HUES64 (cell line): ENCODE measurements around the gene CEP83.
A peak's percentile ranks its signal among the peaks of the same experiment; 100 is the strongest.

Source experiments
- H3K27ac ChIP-seq: 2 replicates; pipeline ENCODE4 v1.7.0; 2013; ENCODE audit warnings: low read depth, low read length, inconsistent platforms
- H3K27me3 ChIP-seq: 2 replicates; pipeline ENCODE4 v1.6.1; 2013; ENCODE audit warnings: mild to moderate bottlenecking, low read length; ENCODE audit not compliant: insufficient read depth
- H3K36me3 ChIP-seq: 2 replicates; pipeline ENCODE4 v1.6.1; 2013; ENCODE audit warnings: mild to moderate bottlenecking, low read length; ENCODE audit not compliant: insufficient read depth
- H3K4me1 ChIP-seq: 2 replicates; pipeline ENCODE4 v1.6.1; 2013; ENCODE audit warnings: mild to moderate bottlenecking, low read length, moderate library complexity; ENCODE audit not compliant: insufficient read depth
- H3K4me3 ChIP-seq: 2 replicates; pipeline ENCODE4 v1.5.1; 2013; ENCODE audit warnings: mild to moderate bottlenecking, low read length, moderate library complexity
- H3K9ac ChIP-seq: 2 replicates; pipeline ENCODE4 v1.6.1; 2013; ENCODE audit warnings: mild to moderate bottlenecking, low read depth, low read length
- H3K9me3 ChIP-seq: 2 replicates; pipeline ENCODE4 v1.6.1; 2013; ENCODE audit warnings: low read depth, low read length; ENCODE audit not compliant: insufficient read depth
- WGBS: fragments of 150-250, 120-280 bp; methylation state at CpG from one replicate; pipeline ENCODE4 v1.1.7; 2013; ENCODE audit warnings: missing lambda C conversion rate; 5-methylcytosine and 5-hydroxymethylcytosine counted together

Gene CEP83

DNA sequence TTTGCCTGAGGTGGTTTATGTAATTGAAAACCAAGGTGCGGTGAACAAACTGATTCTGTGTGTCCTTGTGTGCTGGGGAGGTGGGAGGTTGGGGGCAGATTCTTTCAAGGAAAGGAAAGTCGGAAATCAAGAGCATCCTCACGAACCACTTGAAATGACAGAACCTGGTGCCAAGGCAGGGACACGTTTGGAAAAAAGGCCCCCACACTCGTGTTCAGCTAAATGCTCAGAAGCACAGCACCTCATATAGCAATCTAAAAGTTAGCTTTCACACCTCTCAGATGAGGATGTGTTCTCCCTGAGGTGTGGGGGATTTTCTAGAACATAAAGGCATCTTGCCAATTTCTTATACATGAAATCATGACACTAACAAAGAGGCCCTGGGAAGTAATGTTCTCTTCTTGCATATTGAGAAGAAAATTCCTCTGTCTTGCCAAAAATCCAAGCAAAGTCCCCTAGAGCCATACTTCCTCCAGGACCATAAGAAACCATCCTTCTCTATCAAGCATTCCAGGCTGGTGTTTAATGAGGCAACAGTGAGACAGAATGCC lies 191.7 kb downstream of the CEP83 start:
- Histone ChIP-seq H3K27ac (no peak overlapping the region), H3K27me3 (no peaks in the 10 kb centered on the region), H3K4me3 (no peak overlapping the region), H3K9ac (no peak overlapping the region), H3K9me3 (no peaks in the 10 kb centered on the region), H3K4me1 (peaks cover 40% of the 10 kb centered on the region), H3K36me3 (no peaks in the 10 kb centered on the region)
- 86% methylated on average over 5 of the region's 5 CpGs for WGBS

DNA sequence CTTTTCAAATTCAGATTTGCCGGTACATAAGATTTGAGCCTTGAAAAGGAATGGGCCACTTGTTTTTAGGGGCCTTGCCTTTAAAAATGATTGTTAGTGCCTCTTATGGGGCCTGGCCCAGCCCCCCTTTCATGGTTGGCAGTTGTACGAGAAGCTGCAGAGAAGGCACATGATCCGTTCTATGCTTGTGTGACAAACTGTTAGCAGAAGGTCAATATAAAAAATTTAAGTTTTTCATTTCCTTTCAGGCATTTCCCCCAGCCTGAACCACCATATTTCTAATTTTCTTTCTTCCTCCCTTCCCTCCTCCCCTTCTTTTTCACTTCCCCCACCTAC lies 192.2 kb downstream of the CEP83 start:
- Histone ChIP-seq H3K36me3 (no peaks in the 10 kb centered on the region), H3K27ac (no peak overlapping the region), H3K4me3 (no peak overlapping the region), H3K4me1 (peaks cover 44% of the 10 kb centered on the region), H3K9me3 (no peaks in the 10 kb centered on the region), H3K27me3 (no peaks in the 10 kb centered on the region), H3K9ac (no peak overlapping the region)
- 87% methylated on average over 3 of the region's 3 CpGs for WGBS

DNA sequence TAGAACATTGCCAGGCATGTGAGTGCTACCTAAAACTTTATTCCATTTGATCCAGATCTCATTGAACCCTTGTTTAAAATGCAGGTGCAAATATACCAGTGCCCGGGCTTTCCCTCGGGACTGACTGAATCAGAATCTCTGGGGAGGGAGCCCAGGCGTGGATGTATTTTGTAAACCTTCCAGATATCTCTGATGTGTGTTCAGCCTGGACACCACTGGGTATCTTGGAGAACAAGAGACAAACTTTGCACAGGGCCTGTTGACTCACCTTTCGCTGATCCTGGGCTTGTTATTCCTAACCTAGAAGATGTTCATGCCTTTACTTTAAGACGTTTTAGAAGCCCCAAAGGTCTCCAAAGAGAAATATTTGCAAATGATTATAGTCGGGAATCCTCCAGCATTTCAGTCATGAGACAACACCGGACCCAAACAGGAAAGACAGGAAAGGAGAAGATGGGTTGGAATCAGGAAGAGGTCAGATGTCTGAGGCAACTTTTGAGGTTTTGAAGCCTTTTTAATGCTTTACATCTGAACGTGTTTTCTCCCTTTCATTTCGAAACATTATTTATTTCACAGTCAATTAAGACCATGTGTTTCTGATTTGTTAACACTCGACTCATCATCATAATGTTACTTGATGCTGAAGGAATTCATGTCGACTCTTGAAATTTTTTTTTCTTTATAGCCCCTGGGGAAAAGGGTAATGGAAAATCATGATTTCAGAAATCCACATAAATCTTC lies 192.7 kb downstream of the CEP83 start:
- Histone ChIP-seq H3K27me3 (no peaks in the 10 kb centered on the region), H3K36me3 (no peaks in the 10 kb centered on the region), H3K4me3 (no peak overlapping the region), H3K4me1 (peaks cover 49% of the 10 kb centered on the region), H3K27ac (no peak overlapping the region), H3K9ac (no peak overlapping the region), H3K9me3 (no peaks in the 10 kb centered on the region)
- WGBS: 95% methylated on average over 11 of the region's 11 CpGs

DNA sequence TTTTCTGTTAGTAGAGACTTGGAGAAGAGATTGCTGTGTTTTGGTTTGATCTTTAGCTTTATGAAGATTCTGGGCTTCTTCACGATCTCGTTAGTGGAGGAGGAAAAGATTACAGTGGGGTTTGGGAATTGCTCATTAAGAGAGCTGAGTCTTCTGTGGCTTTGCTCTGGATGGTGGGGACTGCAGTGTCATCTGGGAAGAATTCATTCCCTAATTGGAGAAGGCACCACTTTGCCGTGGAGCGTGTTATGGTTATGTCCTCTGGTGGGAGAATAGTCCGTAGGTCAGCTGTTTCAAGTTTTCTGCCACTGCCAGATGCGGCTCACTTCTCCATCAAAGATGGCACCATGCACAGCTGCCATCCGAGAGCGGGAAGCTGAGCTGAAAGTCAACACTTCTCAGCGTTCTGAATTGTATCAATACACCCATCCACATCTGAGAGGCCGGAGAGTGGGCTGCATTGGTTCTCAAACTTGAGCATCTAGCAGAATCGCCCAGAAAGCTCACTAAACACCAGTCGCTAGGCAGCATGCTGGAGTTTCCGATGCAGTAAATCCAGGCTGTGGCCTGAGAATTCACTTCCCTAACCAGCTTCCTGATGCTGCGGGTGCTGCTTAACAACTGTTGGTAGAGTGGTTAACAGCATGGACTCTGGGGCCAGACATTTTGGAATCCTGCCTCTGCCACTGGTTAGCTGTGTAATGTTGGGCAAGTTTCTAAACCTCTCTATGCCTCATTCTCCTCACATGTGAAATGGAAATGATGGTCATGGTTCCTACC lies 193.5 kb downstream of the CEP83 start:
- Histone ChIP-seq H3K9me3 (no peaks in the 10 kb centered on the region), H3K9ac (no peak overlapping the region), H3K4me3 (no peak overlapping the region), H3K36me3 (no peaks in the 10 kb centered on the region), H3K4me1 (peaks cover 57% of the 10 kb centered on the region), H3K27ac (no peak overlapping the region), H3K27me3 (no peaks in the 10 kb centered on the region)
- 94% methylated on average over 14 of the region's 14 CpGs for WGBS

DNA sequence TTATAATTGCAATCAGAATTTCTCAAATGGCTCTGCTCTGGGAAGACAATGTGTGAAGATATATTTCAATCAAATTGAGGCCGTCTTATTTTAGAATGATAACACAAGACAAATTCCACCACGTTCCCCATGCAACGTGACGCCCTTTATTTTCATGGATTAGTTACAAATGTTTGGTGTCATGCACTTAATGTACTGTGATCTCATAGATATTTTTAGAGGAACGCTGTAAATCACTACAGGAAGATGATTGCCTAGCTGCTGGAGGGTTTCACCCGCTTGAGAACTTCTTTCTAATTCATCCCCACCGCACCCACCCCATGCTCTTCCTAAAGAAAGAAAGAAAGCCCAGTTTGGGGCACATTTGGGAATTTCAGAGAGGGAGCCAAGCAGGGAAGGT lies 194.1 kb downstream of the CEP83 start:
- 93% methylated on average over 6 of the region's 7 CpGs for WGBS
- H3K27ac ChIP-seq: no peak overlapping the region

DNA sequence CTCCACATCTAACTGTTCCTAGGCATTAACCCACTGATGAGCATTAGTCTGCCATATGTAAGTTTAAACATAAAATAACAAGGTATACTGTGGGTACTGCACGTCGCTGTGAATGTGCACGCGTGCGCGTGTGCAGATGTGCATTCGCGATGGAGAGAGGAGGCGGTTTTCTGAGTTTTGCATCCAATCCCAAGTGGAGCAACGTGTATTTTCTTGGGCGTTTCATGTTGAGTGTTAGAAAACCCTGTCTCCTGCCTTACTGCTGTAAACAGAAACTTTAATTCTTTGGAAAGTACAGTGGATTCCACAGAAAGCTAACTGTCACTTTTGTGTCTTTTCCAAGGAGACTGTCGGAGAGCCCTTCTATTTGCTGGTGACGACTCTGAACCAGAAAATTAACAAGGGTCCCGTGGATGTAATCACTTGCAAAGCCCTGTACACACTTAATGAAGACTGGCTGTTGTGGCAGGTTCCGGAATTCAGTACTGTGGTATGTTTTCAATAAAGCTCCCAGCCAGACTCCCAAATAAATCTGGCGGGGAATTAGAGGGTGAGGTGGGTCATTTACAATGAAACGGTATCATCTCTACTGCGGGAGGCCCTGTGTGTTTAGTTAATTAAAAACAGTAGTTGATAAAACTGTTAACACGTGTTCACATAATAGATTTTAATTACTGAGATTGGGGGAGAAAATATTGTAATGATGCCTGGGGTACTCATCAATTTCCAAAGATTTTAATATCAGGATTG lies 194.8 kb downstream of the CEP83 start:
- Histone ChIP-seq H3K9me3 (no peaks in the 10 kb centered on the region), H3K9ac (no peak overlapping the region), H3K27me3 (no peaks in the 10 kb centered on the region), H3K4me3 (no peak overlapping the region), H3K4me1 (peaks cover 54% of the 10 kb centered on the region), H3K36me3 (no peaks in the 10 kb centered on the region), H3K27ac (no peak overlapping the region)
- WGBS: 95% methylated on average over 19 of the region's 19 CpGs

More for the DNA sequence above, 194.1 kb downstream of the CEP83 start:
- Histone ChIP-seq H3K36me3 (no peaks in the 10 kb centered on the region), H3K9me3 (no peaks in the 10 kb centered on the region), H3K27me3 (no peaks in the 10 kb centered on the region), H3K4me3 (no peak overlapping the region), H3K4me1 (peaks cover 59% of the 10 kb centered on the region), H3K9ac (no peak overlapping the region)

DNA sequence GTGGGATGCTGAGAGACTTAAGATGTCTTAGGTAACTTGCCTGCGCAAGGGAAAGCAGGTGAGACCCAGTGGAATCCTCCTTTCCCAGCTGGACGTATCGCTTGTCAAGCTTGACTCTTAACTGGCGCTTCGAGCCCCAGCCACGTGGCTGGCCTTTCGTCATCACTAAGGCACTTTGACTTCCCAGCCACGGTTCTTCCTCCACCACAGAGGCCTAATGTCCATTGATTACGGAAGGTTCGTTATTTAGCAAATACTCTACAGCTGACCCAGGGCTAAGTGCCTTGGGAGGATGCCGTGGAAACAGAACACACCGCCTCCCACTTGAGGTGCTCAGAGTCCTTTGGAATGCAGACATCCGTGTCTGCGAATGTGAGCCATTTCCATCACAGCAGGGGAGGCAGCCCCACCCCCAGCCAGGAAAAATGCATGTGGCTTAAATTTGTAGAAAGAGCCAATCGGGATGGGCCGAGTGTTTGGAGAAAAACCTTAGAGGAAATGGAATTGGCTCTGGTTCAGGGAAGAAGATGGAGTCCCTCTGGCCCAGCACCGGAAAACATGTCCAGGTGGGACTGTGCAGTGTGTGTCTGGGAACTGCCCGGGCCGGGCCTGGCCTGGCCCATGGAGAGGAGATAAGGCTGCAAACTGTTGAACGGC lies 195.6 kb downstream of the CEP83 start:
- Histone ChIP-seq H3K36me3 (no peaks in the 10 kb centered on the region), H3K4me3 (no peak overlapping the region), H3K27ac (peak overlapping the region; percentile 59), H3K9me3 (no peaks in the 10 kb centered on the region), H3K4me1 (peaks cover 54% of the 10 kb centered on the region), H3K27me3 (no peaks in the 10 kb centered on the region), H3K9ac (no peak overlapping the region)
- WGBS: 61% methylated on average over 20 of the region's 20 CpGs

DNA sequence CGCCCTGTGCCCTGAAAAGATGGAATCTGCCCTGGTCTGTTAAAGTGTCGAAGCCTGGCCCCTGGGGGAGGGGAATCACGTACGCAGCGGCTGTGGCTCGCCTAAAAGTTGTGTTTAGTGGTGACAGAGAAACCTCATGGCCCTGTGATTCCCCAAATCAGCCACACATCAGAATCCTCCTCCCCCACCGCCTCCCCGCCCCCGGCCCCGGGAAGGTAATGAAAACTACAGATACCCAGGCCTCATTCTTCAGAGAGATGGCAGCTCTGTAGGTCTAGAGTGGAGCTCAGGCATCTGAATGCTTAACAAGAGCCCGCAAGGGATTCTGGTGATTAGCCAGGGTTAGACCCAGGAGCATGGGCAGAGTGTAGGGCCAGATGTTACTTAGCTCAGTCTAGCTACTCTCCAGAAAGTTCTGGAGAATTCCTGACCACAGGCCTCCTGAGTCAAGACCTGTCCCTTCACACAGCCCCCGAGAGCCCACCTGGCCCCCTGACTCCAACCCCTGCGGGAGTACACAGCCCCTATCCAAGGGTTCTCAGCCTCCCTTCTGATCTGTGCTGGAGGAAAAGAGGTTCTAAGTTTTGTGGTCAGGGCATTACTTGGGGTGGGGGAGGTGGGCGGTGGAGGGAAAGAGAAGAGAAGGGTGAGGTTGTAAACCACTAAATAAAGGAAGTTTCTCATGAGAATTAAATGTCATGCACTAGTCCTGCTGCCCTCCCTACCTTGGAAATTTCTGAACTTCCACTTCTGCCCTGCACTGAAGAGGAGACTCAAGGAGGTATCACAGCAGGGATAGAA lies 196.5 kb downstream of the CEP83 start:
- 96% methylated on average over 11 of the region's 14 CpGs for whole genome bisulfite sequencing
- Histone ChIP-seq H3K4me3 (no peak overlapping the region), H3K9ac (no peak overlapping the region), H3K9me3 (no peaks in the 10 kb centered on the region), H3K27ac (no peak overlapping the region; the same call in none of the 2 replicates), H3K4me1 (peaks cover 54% of the 10 kb centered on the region), H3K36me3 (no peaks in the 10 kb centered on the region), H3K27me3 (no peaks in the 10 kb centered on the region)

DNA sequence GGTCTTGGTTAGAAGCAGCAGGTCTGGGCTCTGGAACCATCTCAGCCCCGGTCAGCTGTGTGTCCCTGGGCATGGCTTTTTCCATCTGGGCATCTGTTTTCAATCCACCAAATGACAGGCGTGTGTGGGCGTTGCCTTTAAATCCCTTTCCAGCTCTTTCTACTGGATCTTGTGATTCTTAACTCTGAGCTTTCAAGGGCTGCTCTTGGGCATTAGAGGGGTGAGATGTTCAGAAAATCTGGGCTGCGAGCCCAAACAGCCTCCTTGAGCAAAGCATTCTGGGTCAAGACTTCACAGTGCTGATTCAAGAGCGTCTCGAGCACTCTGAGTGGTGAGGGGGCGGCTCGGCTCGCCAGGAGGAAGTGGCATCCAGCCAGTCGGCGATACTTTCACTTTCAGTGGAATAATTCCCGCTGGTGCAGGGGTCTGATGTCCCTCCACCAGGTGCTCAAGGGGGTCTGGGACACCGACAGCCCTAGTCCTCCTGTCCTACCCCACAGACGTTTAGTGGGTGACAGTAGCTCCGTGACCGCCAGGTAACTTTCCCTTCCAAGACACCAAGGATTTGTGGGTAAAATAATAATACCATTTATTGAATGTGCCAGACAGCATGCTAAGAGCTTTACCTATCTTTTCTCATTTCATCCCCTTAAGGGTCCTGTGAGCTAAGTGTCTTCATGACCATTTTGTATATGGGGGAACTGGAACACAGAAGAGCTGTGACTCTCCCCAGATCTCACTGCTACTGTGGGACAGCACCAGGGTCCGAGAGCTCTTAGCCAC lies 197.2 kb downstream of the CEP83 start:
- no peak overlapping the region for H3K4me3 ChIP-seq
- H3K9ac ChIP-seq: no peak overlapping the region
- H3K9me3 ChIP-seq: no peaks in the 10 kb centered on the region
- H3K27ac ChIP-seq: no peak overlapping the region
- H3K36me3 ChIP-seq: no peaks in the 10 kb centered on the region
- 90% methylated on average over 15 of the region's 17 CpGs for WGBS
- H3K4me1 ChIP-seq: peaks cover 51% of the 10 kb centered on the region
- H3K27me3 ChIP-seq: no peaks in the 10 kb centered on the region

DNA sequence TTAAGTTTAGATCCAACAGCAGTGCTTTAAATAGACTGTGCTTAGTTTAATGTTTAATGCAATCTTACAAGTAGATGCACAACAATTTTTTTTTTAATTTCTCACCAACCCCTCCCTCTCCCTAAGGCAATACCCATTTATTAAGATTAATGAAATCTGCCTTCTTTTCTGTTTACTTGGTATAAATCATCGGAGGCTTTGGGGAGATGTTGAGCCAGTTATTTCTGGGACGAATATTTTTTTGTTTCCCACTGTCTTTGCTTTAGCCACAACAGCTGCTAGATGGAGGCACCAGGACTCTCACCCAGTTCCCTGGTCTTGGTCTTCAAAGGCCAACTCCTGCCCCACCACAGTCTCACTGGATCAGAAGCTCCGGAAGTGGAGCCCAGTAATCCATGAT lies 197.9 kb downstream of the CEP83 start:
- H3K9me3 ChIP-seq: no peaks in the 10 kb centered on the region
- no peak overlapping the region for H3K9ac ChIP-seq
- H3K4me1 ChIP-seq: peaks cover 47% of the 10 kb centered on the region
- no peaks in the 10 kb centered on the region for H3K36me3 ChIP-seq
- 80% methylated on average over 3 of the region's 3 CpGs for WGBS
- no peaks in the 10 kb centered on the region for H3K27me3 ChIP-seq
- H3K4me3 ChIP-seq: no peak overlapping the region
- H3K27ac ChIP-seq: peak overlapping the region; percentile 93
